ENCODE data around the gene TUBB6. TPM values are rescaled to one million over a fixed set of nuclear protein-coding genes. Genes with fewer than 3 reads are reported as not detected.

TUBB6 gene
- total RNA-seq, 1 donor from 2014 or later: 800 TPM

GRCh38 chr18:12287131-12287681, 20.8 kb upstream of the TUBB6 start:
- H3K4me1 ChIP-seq: peaks cover 5 to 7% of the 10 kb centered on the region in 2 donors
- peak overlapping the region; percentile 85 to 86 for H3K27ac ChIP-seq
- TF ChIP-seq, protein P1, sequence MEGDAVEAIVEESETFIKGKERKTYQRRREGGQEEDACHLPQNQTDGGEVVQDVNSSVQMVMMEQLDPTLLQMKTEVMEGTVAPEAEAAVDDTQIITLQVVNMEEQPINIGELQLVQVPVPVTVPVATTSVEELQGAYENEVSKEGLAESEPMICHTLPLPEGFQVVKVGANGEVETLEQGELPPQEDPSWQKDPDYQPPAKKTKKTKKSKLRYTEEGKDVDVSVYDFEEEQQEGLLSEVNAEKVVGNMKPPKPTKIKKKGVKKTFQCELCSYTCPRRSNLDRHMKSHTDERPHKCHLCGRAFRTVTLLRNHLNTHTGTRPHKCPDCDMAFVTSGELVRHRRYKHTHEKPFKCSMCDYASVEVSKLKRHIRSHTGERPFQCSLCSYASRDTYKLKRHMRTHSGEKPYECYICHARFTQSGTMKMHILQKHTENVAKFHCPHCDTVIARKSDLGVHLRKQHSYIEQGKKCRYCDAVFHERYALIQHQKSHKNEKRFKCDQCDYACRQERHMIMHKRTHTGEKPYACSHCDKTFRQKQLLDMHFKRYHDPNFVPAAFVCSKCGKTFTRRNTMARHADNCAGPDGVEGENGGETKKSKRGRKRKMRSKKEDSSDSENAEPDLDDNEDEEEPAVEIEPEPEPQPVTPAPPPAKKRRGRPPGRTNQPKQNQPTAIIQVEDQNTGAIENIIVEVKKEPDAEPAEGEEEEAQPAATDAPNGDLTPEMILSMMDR (IDR thresholded peaks at IDR 0.05): no peak
- peak overlapping the region; percentile 41 to 65 for H3K4me3 ChIP-seq
- DNase-seq (ENCODE audit: low spot score in 2 of 2): no peak
- H3K9me3 ChIP-seq: no peaks in the 10 kb centered on the region
- H3K36me3 ChIP-seq: no peaks in the 10 kb centered on the region
- H3K27me3 ChIP-seq: no peaks in the 10 kb centered on the region
- intact Hi-C loops (cut with DNase I): loop anchor here (1.0 to 10.0 kb wide), 3 partner anchors 8 to 1218 kb away; partner anchors contain the start of gene SEH1L

- TF ChIP-seq, protein P1 (IDR thresholded peaks at IDR 0.05): no peak
- Histone ChIP-seq H3K27ac (peak overlapping the region; percentile 85 to 86), H3K4me3 (peak overlapping the region; percentile 41 to 65), H3K27me3 (no peaks in the 10 kb centered on the region), H3K9me3 (no peaks in the 10 kb centered on the region), H3K36me3 (no peaks in the 10 kb centered on the region), H3K4me1 (peaks cover 5 to 7% of the 10 kb centered on the region in 2 donors)
- peak; percentile 41 to 94 for DNase-seq (ENCODE audit: low spot score in 2 of 2)
- intact Hi-C loops (cut with DNase I): loop anchor here (1.0 to 10.0 kb wide), 5 partner anchors 9 to 1217 kb away; partner anchors contain the start of genes SEH1L and TUBB6
These were observed 20.2 kb upstream of the TUBB6 start for GRCh38 chr18:12287684-12288402.

DNA sequence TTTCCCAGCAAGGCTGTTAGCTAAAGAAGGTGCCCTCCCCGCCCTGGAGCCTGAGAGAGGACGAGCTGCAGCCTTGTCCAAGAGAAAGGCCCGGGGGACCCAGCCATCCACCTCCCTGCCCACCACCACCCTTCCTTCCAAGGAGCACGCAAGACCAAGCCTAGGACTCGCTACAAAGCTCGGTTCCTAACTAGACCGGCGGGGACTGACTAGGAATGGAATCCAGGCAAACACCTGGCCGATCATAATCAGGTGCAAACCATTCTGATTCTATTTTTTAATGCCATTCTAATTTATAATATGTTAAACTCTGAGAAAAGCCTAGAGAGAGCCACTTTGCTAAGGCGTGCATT, 19.7 kb upstream of the TUBB6 start:
- TF ChIP-seq, protein P1 (IDR thresholded peaks at IDR 0.05): no peak
- no peak for DNase-seq (ENCODE audit: low spot score in 2 of 2)
- Histone ChIP-seq H3K27me3 (no peaks in the 10 kb centered on the region), H3K4me1 (peaks cover 5 to 7% of the 10 kb centered on the region in 2 donors), H3K36me3 (no peaks in the 10 kb centered on the region), H3K4me3 (peak overlapping the region; percentile 41 to 65), H3K27ac (peak overlapping the region; percentile 85 to 86), H3K9me3 (no peaks in the 10 kb centered on the region)
- intact Hi-C loops (cut with DNase I): loop anchor here (1.0 to 10.0 kb wide), 4 partner anchors 16 to 1216 kb away; partner anchors contain the start of genes SEH1L and TUBB6

GRCh38 chr18:12290086-12290485, 18.0 kb upstream of the TUBB6 start:
- Histone ChIP-seq H3K36me3 (no peaks in the 10 kb centered on the region), H3K27ac (no peak overlapping the region), H3K9me3 (no peaks in the 10 kb centered on the region), H3K4me1 (peaks cover 5 to 7% of the 10 kb centered on the region in 2 donors), H3K4me3 (no peak overlapping the region), H3K27me3 (no peaks in the 10 kb centered on the region)
- TF ChIP-seq, protein P1 (IDR thresholded peaks at IDR 0.05): no peak
- no peak for DNase-seq (ENCODE audit: low spot score in 2 of 2)
- intact Hi-C loops (cut with DNase I): no loop called here

DNA sequence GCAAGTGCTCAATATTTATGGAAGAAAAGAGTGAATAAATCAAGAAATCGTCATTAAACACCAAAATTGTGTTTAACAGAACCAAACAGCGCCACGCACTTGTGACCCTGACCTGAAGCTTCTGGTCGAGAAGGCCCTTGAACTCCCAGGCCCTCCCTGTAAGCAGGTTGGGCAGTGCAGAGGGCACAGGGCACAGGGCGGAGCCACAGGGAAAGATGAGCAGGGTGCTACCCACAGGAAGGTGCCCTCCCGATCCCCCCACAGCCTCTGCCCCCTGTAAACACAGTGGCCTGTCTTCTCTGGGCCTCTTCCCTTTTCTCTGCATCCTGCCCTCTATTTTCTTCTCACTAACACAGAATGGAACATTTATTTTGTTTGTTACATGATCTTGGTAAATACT, 16.9 kb upstream of the TUBB6 start:
- TF ChIP-seq, protein P1 (IDR thresholded peaks at IDR 0.05): no peak
- H3K27ac ChIP-seq: no peak overlapping the region
- peaks cover 5 to 7% of the 10 kb centered on the region in 2 donors for H3K4me1 ChIP-seq
- no peaks in the 10 kb centered on the region for H3K27me3 ChIP-seq
- H3K36me3 ChIP-seq: no peaks in the 10 kb centered on the region
- DNase-seq (ENCODE audit: low spot score in 2 of 2): no peak
- H3K9me3 ChIP-seq: no peaks in the 10 kb centered on the region
- intact Hi-C loops (cut with DNase I): no loop called here
- H3K4me3 ChIP-seq: no peak overlapping the region

Measured in ascending aorta (tissue), 2 donors.